Measurements from ENCODE around the gene KDM6B.

The KDM6B gene

DNA sequence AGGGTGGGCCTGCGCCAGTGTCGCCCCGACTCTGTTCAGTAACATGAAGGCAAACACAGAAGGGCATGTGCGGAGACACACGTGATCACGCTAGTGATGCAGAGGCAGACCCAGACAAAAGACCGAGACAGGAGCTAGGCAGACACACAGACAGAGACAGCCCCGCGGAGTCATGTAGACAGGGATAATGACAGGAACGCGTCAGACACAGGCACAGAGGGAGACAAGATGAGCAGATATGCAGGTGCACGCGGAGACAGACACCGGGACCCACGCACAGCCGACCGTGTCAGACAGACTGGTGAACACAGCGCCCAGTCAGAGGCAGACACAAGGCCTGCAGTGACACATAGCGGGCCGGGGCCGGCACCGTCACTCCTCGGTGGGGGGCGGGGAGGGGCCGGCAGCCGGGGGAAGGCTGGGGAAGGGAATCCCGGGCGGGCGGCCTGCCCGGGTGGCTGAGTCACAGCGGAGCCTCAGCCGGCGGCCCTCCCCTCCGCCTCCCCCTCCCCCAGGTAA is 7.4 kb downstream of the KDM6B start:
- peak; percentile 93 for DNase-seq (ENCODE audit: low read depth)

DNA sequence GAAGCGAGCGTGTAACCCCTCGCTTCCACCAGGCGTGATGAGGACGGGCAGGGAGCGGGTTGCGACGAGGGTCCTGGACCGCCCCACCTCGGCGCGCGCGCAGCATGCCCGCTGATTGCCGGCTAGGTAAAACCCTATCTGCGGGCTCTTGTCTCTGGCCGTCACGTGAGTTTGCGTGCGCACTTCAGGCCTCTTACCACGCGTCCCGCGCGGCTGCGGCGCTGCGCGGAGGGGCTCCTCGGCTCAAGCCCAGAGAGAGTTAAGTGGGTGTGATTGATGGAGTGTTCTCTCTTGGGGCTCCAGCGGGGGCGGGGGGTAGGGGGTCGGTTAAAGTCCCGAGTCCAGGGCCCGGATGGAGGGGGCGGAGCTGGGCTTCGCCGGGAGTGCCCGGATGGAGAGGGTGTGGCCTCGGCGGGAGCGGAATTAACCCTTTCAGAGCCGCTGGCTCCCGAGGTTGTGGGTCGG is 7.9 kb downstream of the KDM6B start:
- peak; percentile 92 for DNase-seq (ENCODE audit: low read depth)

DNA sequence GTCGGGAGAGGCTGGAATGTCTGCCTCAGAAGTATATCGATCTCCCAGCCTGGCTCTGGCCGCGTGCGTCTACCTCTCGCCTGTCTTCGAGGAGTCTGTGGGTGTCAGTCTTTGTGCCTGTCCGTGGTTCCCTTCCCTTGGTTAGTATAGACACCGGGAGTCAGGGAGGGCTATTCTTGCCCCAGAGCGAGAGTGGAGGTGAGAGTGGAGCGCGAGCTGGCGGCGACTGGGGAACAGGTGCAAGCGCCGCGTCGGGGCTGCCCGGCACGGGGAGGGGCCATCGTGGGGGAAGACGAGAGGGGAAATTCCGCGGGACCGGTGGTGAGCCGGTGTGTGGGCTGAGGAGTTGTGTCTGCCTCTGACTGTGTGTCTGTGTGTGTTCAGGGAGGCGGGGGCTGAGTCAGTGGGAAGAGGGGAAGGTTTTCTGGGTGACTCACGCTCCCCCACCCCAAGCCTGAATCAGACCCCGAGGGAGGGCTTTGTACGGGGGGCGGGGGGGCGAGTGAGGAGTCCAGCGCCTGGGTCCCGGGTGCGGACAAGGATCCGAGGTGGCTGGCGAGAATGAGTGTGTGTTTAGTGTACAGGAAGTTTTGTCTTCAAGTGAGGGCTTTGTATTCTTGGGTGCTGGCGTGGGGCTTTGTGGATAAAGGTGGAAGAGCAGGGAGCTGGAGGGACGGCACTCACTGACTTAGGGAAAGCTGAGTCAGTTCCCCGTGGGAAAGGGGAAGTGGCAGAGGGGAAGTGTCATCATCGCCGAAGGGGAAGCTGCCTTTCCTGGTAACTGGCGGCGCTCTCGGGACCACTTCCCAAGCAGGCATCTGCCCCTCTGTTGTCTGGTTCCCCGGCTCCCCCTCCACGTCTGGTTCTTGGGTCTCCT is 8.6 kb downstream of the KDM6B start:
- peak; percentile 97 for DNase-seq (ENCODE audit: low read depth)

DNA sequence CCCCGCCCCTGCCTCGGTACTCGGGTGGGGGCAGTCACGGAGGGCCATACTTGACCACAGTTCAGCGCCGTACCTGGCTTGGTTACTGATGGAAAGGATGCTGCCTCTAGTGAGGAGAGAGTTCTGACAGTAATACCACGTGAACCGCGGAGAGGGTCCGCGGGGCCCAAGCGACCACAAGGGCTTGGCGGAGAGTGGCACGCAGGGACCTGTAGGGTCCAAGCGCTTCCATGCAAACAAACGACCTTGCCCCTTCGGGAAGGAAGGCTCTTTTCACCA is 9.2 kb downstream of the KDM6B start:
- DNase-seq (ENCODE audit: low read depth): no peak

DNA sequence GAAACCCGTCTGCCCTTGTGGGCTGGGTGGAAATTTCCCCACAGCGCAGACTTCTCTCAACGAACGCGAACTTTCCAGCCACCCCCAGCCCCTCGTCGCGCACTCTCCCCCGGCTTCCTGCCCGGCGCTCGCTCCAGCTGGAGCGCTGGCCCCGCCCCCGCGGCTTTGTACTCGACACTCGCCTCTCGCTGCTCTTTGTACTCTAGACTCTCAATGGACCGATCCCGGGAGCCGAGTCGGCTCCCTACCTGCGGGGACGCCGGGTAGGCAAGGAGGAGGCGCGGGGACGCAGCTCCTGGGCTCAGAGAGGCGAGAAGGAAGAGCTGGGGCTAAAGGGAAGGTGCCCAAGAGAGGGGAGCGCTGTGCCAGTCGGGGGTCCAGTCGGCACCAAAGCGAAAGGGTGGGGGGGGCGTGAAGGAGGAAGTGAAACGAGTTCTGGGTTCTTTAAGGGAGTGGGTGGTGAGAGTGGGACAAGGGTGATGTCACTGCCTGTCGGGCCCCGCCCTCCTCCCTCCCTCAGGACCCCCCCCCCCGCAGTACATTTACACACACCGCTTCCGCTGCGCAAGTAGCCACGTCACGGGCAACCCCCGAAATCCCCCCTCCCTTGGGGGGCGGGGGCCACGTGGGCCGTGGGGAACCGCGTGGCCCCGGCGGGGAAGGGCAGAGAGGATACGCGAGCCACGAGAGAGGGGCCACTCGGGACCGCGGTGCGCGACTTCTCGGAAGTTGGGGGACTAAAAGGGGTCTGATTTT is 9.7 kb downstream of the KDM6B start:
- DNase-seq (ENCODE audit: low read depth): peak; percentile 90

DNA sequence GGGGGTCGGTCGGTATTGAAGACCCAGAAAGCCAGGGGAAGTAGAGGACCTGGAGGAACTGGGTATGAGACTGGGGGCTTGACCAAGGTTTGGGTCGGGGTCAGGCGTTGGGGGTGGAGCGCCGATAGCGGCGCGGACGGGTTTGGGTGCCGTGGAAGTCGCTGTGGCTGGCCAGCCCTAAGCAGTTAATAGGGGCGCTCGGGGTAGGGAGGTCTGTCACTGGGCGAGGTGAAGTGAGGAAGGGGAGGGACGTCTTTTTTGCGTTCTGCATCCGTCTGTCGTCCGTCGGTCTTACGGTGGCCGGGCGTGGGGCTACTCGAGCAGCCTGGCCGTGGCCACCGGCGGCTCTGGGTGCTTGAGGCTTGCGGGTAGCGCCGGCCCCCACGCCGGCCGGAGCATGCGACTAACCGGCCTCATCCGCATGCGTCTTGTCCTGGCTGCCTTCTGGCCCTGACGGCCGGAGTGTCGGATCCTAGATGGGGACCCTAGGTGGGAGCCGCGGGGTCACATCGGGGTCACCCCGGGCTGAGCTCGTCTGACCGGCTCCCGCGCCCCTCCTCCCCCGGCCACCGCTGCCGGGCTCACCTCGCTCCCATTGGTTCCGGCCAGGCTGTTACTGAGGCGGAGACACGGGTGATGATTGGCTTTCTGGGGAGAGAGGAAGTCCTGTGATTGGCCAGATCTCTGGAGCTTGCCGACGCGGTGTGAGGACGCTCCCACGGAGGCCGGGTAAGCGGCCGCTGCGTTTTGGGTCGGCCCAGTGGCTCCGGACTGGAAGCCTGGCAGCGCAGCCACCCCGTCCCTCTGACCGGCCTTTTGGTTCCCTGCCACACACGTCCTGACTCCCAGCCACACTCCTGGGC is 10.5 kb downstream of the KDM6B start:
- peak; percentile 98 for DNase-seq (ENCODE audit: low read depth)

DNA sequence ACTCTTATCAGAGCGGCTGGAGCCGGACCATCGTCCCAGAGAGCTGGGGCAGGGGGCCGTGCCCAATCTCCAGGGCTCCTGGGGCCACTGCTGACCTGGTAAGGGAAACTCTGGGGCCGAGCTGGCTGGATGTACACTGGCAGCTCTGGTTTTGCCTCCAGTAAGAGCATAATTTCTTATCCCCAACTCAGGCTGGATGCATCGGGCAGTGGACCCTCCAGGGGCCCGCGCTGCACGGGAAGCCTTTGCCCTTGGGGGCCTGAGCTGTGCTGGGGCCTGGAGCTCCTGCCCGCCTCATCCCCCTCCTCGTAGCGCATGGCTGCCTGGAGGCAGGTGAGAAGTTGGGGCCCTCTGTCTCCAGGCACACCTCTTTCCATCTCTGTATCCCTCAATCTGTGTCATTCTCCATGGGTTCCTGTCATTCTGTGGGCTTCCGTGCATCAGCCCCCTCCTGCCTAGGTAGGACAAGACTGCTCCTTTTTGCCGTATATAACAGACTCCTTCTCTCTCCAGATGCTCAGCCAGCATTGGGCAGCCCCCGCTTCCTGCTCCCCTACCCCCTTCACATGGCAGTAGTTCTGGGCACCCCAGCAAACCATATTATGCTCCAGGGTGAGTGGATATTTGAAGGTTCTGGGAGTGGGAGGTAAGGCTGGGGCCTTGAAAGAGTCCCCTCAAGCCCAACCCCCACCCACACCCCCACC is 11.5 kb downstream of the KDM6B start:
- DNase-seq (ENCODE audit: low read depth): no peak

DNA sequence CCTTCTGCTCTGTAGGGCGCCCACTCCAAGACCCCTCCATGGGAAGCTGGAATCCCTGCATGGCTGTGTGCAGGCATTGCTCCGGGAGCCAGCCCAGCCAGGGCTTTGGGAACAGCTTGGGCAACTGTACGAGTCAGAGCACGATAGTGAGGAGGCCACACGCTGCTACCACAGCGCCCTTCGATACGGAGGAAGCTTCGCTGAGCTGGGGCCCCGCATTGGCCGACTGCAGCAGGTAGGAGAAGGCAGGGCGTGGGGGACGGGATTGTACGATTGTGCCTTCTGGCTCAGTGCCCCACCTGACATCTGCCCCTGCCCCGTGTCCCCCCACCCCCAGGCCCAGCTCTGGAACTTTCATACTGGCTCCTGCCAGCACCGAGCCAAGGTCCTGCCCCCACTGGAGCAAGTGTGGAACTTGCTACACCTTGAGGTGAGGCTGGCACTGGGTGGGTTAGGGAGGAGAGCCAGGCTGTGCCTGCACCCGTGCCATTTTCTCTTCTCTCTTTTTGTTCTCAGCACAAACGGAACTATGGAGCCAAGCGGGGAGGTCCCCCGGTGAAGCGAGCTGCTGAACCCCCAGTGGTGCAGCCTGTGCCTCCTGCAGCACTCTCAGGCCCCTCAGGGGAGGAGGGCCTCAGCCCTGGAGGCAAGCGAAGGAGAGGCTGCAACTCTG is 12.2 kb downstream of the KDM6B start:
- DNase-seq (ENCODE audit: low read depth): no peak

DNA sequence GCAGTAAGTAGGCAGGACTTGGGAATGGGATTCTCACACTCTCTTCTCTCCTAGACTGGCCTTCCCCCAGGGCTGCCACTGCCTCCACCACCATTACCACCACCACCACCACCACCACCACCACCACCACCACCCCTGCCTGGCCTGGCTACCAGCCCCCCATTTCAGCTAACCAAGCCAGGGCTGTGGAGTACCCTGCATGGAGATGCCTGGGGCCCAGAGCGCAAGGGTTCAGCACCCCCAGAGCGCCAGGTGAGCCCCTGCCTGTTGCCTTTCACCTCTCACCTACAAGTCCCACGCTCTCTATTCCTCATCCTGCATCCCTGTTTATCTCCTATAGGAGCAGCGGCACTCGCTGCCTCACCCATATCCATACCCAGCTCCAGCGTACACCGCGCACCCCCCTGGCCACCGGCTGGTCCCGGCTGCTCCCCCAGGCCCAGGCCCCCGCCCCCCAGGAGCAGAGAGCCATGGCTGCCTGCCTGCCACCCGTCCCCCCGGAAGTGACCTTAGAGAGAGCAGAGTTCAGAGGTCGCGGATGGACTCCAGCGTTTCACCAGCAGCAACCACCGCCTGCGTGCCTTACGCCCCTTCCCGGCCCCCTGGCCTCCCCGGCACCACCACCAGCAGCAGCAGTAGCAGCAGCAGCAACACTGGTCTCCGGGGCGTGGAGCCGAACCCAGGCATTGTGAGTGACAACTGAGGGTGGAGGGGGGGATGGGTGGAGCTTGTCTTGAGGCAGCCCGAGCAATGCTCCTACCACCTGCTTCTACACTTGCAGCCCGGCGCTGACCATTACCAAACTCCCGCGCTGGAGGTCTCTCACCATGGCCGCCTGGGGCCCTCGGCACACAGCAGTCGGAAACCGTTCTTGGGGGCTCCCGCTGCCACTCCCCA is 13.0 kb downstream of the KDM6B start:
- DNase-seq (ENCODE audit: low read depth): no peak

DNA sequence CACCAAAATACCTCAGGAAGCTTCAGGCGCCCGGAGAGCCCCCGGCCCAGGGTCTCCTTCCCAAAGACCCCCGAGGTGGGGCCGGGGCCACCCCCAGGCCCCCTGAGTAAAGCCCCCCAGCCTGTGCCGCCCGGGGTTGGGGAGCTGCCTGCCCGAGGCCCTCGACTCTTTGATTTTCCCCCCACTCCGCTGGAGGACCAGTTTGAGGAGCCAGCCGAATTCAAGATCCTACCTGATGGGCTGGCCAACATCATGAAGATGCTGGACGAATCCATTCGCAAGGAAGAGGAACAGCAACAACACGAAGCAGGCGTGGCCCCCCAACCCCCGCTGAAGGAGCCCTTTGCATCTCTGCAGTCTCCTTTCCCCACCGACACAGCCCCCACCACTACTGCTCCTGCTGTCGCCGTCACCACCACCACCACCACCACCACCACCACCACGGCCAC is 14.1 kb downstream of the KDM6B start:
- no peak for DNase-seq (ENCODE audit: low read depth)

DNA sequence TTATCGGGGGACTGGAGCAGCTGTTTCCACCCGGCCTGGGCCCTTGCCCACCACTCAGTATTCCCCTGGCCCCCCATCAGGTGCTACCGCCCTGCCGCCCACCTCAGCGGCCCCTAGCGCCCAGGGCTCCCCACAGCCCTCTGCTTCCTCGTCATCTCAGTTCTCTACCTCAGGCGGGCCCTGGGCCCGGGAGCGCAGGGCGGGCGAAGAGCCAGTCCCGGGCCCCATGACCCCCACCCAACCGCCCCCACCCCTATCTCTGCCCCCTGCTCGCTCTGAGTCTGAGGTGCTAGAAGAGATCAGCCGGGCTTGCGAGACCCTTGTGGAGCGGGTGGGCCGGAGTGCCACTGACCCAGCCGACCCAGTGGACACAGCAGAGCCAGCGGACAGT is 14.7 kb downstream of the KDM6B start:
- DNase-seq (ENCODE audit: low read depth): no peak

DNA sequence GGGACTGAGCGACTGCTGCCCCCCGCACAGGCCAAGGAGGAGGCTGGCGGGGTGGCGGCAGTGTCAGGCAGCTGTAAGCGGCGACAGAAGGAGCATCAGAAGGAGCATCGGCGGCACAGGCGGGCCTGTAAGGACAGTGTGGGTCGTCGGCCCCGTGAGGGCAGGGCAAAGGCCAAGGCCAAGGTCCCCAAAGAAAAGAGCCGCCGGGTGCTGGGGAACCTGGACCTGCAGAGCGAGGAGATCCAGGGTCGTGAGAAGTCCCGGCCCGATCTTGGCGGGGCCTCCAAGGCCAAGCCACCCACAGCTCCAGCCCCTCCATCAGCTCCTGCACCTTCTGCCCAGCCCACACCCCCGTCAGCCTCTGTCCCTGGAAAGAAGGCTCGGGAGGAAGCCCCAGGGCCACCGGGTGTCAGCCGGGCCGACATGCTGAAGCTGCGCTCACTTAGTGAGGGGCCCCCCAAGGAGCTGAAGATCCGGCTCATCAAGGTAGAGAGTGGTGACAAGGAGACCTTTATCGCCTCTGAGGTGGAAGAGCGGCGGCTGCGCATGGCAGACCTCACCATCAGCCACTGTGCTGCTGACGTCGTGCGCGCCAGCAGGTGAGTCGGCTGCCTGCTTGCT is 15.2 kb downstream of the KDM6B start:
- no peak for DNase-seq (ENCODE audit: low read depth)

DNA sequence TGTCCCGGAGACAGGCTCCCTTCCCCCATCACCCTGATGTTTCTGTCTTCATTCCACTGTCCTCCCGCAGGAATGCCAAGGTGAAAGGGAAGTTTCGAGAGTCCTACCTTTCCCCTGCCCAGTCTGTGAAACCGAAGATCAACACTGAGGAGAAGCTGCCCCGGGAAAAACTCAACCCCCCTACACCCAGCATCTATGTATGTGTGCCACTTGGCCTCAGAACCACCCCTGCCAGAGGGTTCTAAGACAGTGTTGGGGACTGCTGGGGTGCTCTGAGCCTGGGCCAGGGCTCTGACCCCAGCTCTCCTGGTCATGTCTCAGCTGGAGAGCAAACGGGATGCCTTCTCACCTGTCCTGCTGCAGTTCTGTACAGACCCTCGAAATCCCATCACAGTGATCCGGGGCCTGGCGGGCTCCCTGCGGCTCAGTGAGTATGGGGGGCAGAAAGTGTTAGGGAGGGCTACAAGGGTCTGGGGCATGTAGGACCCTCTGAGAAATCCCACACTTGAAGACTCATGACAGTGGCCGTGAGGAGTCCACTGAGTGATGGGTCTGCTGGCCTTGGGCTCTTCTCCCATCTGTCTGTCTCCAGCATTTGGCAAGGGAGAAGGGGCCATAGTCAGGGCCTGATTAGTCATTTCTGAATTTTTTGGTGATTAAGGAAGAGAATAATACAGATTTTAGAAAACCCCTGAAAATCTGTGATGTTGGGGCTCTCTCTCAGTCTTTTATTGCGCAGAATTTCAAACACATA is 15.9 kb downstream of the KDM6B start:
- no peak for DNase-seq (ENCODE audit: low read depth)

DNA sequence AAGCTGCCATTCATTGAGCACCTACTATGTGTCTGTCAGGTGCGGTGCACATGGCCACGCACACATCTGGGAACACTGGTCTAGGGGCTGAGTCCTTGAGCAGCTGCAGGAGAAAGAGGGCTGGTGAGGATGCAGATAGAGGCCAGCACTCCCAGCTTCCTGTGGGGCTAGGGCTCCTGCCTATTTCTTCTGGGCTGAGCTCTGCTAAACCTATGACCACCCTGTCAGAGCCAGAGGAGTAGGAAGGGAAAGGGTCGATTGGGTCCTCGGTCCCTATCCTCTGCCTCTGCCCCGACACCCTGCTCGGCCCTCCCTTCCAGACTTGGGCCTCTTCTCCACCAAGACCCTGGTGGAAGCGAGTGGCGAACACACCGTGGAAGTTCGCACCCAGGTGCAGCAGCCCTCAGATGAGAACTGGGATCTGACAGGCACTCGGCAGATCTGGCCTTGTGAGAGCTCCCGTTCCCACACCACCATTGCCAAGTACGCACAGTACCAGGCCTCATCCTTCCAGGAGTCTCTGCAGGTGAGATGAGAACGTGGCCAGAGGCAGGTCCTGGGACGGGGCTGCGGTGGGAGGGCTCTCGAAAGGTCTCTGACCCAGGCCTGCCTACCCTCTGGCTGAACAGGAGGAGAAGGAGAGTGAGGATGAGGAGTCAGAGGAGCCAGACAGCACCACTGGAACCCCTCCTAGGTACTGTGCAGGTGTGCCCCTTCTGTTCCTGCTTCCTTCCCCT is 16.9 kb downstream of the KDM6B start:
- no peak for DNase-seq (ENCODE audit: low read depth)

DNA sequence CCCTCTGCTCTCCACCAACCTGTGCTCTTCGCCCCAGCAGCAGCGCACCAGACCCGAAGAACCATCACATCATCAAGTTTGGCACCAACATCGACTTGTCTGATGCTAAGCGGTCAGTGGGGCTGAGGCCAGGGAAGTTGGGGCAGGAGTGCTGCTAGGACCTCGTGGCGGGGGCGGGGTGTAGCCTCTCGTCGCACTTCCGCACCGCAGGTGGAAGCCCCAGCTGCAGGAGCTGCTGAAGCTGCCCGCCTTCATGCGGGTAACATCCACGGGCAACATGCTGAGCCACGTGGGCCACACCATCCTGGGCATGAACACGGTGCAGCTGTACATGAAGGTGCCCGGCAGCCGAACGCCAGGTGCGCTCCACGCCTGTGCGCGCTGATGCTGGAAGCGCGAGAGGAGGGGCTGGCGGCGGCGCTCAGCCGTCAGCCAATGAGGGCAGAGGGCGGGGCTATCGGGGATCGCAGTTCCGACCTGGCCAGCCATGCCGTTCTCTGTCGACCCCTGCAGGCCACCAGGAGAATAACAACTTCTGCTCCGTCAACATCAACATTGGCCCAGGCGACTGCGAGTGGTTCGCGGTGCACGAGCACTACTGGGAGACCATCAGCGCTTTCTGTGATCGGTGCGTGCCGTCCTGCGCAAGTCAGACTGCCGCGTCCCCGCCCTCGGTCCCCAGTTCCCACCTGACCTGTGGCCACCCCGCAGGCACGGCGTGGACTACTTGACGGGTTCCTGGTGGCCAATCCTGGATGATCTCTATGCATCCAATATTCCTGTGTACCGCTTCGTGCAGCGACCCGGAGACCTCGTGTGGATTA is 17.6 kb downstream of the KDM6B start:
- peak; percentile 81 for DNase-seq (ENCODE audit: low read depth)

DNA sequence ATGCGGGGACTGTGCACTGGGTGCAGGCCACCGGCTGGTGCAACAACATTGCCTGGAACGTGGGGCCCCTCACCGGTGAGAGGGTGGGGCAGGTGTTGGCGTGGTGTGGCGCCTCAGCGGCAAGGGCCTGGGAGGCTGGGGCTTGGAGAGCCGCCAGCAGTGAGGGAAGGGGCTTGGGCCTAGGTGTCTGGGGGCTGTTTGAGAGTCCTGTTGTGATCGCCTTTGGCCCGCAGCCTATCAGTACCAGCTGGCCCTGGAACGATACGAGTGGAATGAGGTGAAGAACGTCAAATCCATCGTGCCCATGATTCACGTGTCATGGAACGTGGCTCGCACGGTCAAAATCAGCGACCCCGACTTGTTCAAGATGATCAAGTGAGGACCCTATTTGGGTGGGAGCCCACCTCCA is 18.2 kb downstream of the KDM6B start:
- no peak for DNase-seq (ENCODE audit: low read depth)
